HEK293 (cell line): Measurements from ENCODE around the gene EN2.

ENCODE experiments used
- CTCF ChIA-PET: fragments of 350-600 bp; formaldehyde crosslinking; extraction: SDS; loops from one replicate; lab custom pipeline; 2021; ENCODE audit warnings: antibody characterized with exemption; lab: Yijun Ruan, JAX
- POLR2A ChIA-PET: fragments of 300-600 bp; formaldehyde crosslinking; extraction: SDS; loops from one replicate; lab custom pipeline; 2020; ENCODE audit warnings: antibody characterized with exemption, inconsistent platforms; lab: Yijun Ruan, JAX
- H3K27ac ChIP-seq: fragments of 200-500 bp; sonication (Bioruptor generic); 2 replicates; pipeline ENCODE4 v1.5.1; 2014; ENCODE audit warnings: low read depth, low read length, control low read depth, inconsistent platforms; ENCODE audit errors: extremely low read depth
- H3K36me3 ChIP-seq, 2 experiments: fragments of 200-500 bp in 1 of 2; sonication (Bioruptor generic) in 1 of 2; 1 replicate in 1 of 2; 2 replicates in 1 of 2; pipeline ENCODE4 v1.5.1; 2014 to 2017; ENCODE audit warnings: inconsistent platforms in 2 of 2, low read length in 2 of 2; ENCODE audit not compliant: control insufficient read depth in 2 of 2, insufficient read depth in 1 of 2
- H3K4me1 ChIP-seq: fragments of 200-500 bp; sonication (Bioruptor generic); 2 replicates; pipeline ENCODE4 v1.5.1; 2014; ENCODE audit warnings: mild to moderate bottlenecking, low read length, inconsistent platforms; ENCODE audit not compliant: control insufficient read depth, insufficient read depth
- H3K4me3 ChIP-seq: 2 replicates; pipeline ENCODE4 v1.5.1; 2011; ENCODE audit warnings: low read depth, mild to moderate bottlenecking, control low read depth, low read length, moderate library complexity
- H3K9me3 ChIP-seq: fragments of 200-500 bp; sonication (Bioruptor generic); 2 replicates; pipeline ENCODE4 v1.5.1; 2014; ENCODE audit warnings: low read depth, low read length, inconsistent platforms; ENCODE audit not compliant: control insufficient read depth, insufficient read depth
- FEZF1 ChIP-seq: fragments of 450-650 bp; formaldehyde crosslinking; IDR thresholded peaks from 2 replicates; pipeline ENCODE4 v1.5.1; 2016; ENCODE audit warnings: missing biosample characterization, missing genetic modification characterization
- SCRT2 ChIP-seq: fragments of 450-650 bp; formaldehyde crosslinking; IDR thresholded peaks from 2 replicates; pipeline ENCODE4 v1.5.1; 2016; ENCODE audit warnings: missing biosample characterization, missing genetic modification characterization
- YY1 ChIP-seq: fragments of 450-650 bp; formaldehyde crosslinking; IDR thresholded peaks from 2 replicates; pipeline ENCODE4 v1.5.1; 2018; ENCODE audit warnings: missing biosample characterization, missing genetic modification characterization
- ZBTB20 ChIP-seq: fragments of 450-650 bp; formaldehyde crosslinking; IDR thresholded peaks from 2 replicates; pipeline ENCODE4 v1.5.1; 2016; ENCODE audit warnings: missing biosample characterization, missing genetic modification characterization
- ZFHX2 ChIP-seq: fragments of 450-650 bp; formaldehyde crosslinking; conservative IDR thresholded peaks from 2 replicates; pipeline ENCODE4 v1.5.1; 2016; ENCODE audit warnings: missing biosample characterization, missing genetic modification characterization
- ZNF114 ChIP-seq: fragments of 450-650 bp; formaldehyde crosslinking; IDR thresholded peaks from 2 replicates; pipeline ENCODE4 v1.5.0; 2017; ENCODE audit warnings: missing biosample characterization, missing genetic modification characterization
- ZNF121 ChIP-seq: fragments of 450-650 bp; formaldehyde crosslinking; IDR thresholded peaks from 2 replicates; pipeline ENCODE4 v1.5.1; 2016; ENCODE audit warnings: missing biosample characterization, missing genetic modification characterization
- ZNF23 ChIP-seq: fragments of 450-650 bp; formaldehyde crosslinking; IDR thresholded peaks from 2 replicates; pipeline ENCODE4 v1.5.1; 2016; ENCODE audit warnings: missing biosample characterization, missing genetic modification characterization, borderline replicate concordance
- ZNF391 ChIP-seq: fragments of 450-650 bp; formaldehyde crosslinking; IDR thresholded peaks from 2 replicates; pipeline ENCODE4 v1.5.1; 2016; ENCODE audit warnings: low read depth, missing biosample characterization, missing genetic modification characterization, borderline replicate concordance
- ZNF394 ChIP-seq: fragments of 450-650 bp; formaldehyde crosslinking; IDR thresholded peaks from 2 replicates; pipeline ENCODE4 v1.5.1; 2016; ENCODE audit warnings: missing biosample characterization, missing genetic modification characterization, mild to moderate bottlenecking, moderate library complexity, borderline replicate concordance
- ZNF473 ChIP-seq: fragments of 450-650 bp; formaldehyde crosslinking; IDR thresholded peaks from 2 replicates; pipeline ENCODE4 v1.5.1; 2017; ENCODE audit warnings: missing biosample characterization, missing genetic modification characterization
- ZNF521 ChIP-seq: fragments of 450-650 bp; formaldehyde crosslinking; IDR thresholded peaks from 2 replicates; pipeline ENCODE4 v1.5.1; 2017; ENCODE audit warnings: missing biosample characterization, mild to moderate bottlenecking, missing genetic modification characterization
- ZNF544 ChIP-seq: fragments of 450-650 bp; formaldehyde crosslinking; IDR thresholded peaks from 2 replicates; pipeline ENCODE4 v1.5.0; 2017; ENCODE audit warnings: missing biosample characterization, missing genetic modification characterization
- ZNF701 ChIP-seq: fragments of 450-650 bp; formaldehyde crosslinking; IDR thresholded peaks from 2 replicates; pipeline ENCODE4 v1.5.1; 2016; ENCODE audit warnings: missing biosample characterization, missing genetic modification characterization
- ZNF768 ChIP-seq: fragments of 450-650 bp; formaldehyde crosslinking; IDR thresholded peaks from 2 replicates; pipeline ENCODE4 v1.5.1; 2018; ENCODE audit warnings: missing biosample characterization, mild to moderate bottlenecking, missing genetic modification characterization
- ZNF777 ChIP-seq: fragments of 450-650 bp; formaldehyde crosslinking; IDR thresholded peaks from 2 replicates; pipeline ENCODE4 v1.5.1; 2017; ENCODE audit warnings: missing biosample characterization, missing genetic modification characterization, borderline replicate concordance
- ZNF791 ChIP-seq: fragments of 450-650 bp; formaldehyde crosslinking; IDR thresholded peaks from 2 replicates; pipeline ENCODE4 v1.5.1; 2016; ENCODE audit warnings: missing biosample characterization, missing genetic modification characterization
- TF ChIP-seq, protein P1 (sequence below): fragments of 450-650 bp; formaldehyde crosslinking; IDR thresholded peaks from 2 replicates; pipeline ENCODE4 v1.5.1; 2016; ENCODE audit warnings: missing biosample characterization, missing genetic modification characterization
- TF ChIP-seq, protein P2 (sequence below): sonication (generic); formaldehyde crosslinking; IDR thresholded peaks from 2 replicates; pipeline ENCODE4 v1.8.1; 2022; ENCODE audit warnings: mild to moderate bottlenecking, moderate library complexity, missing genetic modification reagents
- TF ChIP-seq, protein P3 (sequence below): fragments of 450-650 bp; IDR thresholded peaks from 2 replicates; pipeline ENCODE4 v1.5.1; 2018; ENCODE audit warnings: missing biosample characterization, mild to moderate bottlenecking, missing genetic modification characterization
- TF ChIP-seq, protein P4 (sequence below): fragments of 450-650 bp; formaldehyde crosslinking; IDR thresholded peaks from 2 replicates; pipeline ENCODE4 v1.5.1; 2016; ENCODE audit warnings: missing biosample characterization, missing genetic modification characterization
- TF ChIP-seq, protein P5 (sequence below): fragments of 450-650 bp; formaldehyde crosslinking; IDR thresholded peaks from 2 replicates; pipeline ENCODE4 v1.5.1; 2017; ENCODE audit warnings: missing biosample characterization, missing genetic modification characterization

The EN2 gene

DNA sequence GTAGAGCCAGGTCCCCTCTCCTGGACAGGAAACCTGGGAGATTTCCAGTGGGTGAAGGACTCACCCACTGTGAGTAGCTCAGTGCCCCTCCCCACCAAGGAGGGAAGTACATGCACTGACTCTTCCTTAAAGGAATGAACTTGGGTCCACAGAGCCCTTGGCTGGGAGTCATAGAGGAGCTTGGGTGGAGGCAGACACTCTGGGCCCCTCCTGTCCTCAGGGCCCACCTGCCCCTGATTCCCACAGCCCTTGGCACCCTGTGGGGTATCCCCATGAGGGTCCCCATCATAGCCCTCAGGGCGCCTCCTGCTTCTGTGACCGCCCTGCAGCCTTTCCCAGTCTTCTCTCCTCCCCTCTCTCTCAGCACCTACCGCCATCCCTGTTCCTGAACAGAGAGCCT, 3.7 kb downstream of the EN2 start:
- TF ChIP-seq, protein P1, sequence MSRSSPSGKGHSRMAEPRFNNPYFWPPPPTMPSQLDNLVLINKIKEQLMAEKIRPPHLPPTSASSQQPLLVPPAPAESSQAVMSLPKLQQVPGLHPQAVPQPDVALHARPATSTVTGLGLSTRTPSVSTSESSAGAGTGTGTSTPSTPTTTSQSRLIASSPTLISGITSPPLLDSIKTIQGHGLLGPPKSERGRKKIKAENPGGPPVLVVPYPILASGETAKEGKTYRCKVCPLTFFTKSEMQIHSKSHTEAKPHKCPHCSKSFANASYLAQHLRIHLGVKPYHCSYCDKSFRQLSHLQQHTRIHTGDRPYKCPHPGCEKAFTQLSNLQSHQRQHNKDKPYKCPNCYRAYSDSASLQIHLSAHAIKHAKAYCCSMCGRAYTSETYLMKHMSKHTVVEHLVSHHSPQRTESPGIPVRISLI (tag by site-specific recombination): no peak
- no peak for TF ChIP-seq ZBTB20
- TF ChIP-seq ZNF114 (tag by site-specific recombination): no peak
- TF ChIP-seq ZNF544 (tag by site-specific recombination): no peak
- no peak for TF ChIP-seq ZNF521
- no peak for TF ChIP-seq ZFHX2 (tag by site-specific recombination)
- no peak for TF ChIP-seq ZNF23 (tag by site-specific recombination)
- TF ChIP-seq, protein P2, sequence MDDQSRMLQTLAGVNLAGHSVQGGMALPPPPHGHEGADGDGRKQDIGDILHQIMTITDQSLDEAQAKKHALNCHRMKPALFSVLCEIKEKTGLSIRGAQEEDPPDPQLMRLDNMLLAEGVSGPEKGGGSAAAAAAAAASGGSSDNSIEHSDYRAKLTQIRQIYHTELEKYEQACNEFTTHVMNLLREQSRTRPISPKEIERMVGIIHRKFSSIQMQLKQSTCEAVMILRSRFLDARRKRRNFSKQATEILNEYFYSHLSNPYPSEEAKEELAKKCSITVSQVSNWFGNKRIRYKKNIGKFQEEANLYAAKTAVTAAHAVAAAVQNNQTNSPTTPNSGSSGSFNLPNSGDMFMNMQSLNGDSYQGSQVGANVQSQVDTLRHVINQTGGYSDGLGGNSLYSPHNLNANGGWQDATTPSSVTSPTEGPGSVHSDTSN (CRISPR knock-in tag): no peak
- TF ChIP-seq, protein P3, sequence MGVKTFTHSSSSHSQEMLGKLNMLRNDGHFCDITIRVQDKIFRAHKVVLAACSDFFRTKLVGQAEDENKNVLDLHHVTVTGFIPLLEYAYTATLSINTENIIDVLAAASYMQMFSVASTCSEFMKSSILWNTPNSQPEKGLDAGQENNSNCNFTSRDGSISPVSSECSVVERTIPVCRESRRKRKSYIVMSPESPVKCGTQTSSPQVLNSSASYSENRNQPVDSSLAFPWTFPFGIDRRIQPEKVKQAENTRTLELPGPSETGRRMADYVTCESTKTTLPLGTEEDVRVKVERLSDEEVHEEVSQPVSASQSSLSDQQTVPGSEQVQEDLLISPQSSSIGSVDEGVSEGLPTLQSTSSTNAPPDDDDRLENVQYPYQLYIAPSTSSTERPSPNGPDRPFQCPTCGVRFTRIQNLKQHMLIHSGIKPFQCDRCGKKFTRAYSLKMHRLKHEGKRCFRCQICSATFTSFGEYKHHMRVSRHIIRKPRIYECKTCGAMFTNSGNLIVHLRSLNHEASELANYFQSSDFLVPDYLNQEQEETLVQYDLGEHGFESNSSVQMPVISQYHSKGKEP: no peak
- TF ChIP-seq, protein P4, sequence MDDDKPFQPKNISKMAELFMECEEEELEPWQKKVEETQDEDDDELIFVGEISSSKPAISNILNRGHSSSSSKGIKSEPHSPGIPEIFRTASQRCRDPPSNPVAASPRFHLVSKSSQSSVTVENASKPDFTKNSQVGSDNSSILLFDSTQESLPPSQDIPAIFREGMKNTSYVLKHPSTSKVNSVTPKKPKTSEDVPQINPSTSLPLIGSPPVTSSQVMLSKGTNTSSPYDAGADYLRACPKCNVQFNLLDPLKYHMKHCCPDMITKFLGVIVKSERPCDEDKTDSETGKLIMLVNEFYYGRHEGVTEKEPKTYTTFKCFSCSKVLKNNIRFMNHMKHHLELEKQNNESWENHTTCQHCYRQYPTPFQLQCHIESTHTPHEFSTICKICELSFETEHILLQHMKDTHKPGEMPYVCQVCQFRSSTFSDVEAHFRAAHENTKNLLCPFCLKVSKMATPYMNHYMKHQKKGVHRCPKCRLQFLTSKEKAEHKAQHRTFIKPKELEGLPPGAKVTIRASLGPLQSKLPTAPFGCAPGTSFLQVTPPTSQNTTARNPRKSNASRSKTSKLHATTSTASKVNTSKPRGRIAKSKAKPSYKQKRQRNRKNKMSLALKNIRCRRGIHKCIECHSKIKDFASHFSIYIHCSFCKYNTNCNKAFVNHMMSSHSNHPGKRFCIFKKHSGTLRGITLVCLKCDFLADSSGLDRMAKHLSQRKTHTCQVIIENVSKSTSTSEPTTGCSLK (tag by site-specific recombination): no peak
- TF ChIP-seq ZNF768 (tag by site-specific recombination): no peak
- TF ChIP-seq ZNF391 (tag by site-specific recombination): no peak
- TF ChIP-seq YY1 (tag by site-specific recombination): no peak
- no peak for TF ChIP-seq ZNF394 (tag by site-specific recombination)

DNA sequence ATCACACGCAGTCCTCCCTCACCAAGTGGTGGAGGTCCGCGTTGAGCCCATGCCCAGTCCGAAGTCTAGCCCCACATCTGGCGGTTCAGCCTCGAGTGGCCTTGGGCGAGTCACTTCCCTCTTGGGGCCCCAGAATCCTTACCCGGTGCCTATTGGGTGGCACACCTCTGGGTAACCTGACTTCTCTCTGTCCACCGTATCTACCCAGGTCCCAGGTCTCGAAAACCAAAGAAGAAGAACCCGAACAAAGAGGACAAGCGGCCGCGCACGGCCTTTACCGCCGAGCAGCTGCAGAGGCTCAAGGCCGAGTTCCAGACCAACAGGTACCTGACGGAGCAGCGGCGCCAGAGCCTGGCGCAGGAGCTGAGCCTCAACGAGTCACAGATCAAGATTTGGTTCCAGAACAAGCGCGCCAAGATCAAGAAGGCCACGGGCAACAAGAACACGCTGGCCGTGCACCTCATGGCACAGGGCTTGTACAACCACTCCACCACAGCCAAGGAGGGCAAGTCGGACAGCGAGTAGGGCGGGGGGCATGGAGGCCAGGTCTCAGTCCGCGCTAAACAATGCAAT, 4.3 kb downstream of the EN2 start:
- no peaks in the 10 kb centered on the region for H3K9me3 ChIP-seq
- CTCF ChIA-PET: interaction anchor here (1.0 to 1.3 kb wide), 3 partner anchors 11 to 69 kb away, joined by 3 to 5 read pairs (median 4); no protein-coding TSS in a partner anchor
- H3K4me3 ChIP-seq: no peak overlapping the region
- peaks cover 5% of the 10 kb centered on the region; the same call in 1 of the 2 replicates for H3K4me1 ChIP-seq
- TF ChIP-seq FEZF1: no peak
- no peak for TF ChIP-seq ZNF121 (tag by site-specific recombination)
- no peak for TF ChIP-seq ZNF791
- no peak for TF ChIP-seq ZNF777 (tag by site-specific recombination)
- TF ChIP-seq, protein P5, sequence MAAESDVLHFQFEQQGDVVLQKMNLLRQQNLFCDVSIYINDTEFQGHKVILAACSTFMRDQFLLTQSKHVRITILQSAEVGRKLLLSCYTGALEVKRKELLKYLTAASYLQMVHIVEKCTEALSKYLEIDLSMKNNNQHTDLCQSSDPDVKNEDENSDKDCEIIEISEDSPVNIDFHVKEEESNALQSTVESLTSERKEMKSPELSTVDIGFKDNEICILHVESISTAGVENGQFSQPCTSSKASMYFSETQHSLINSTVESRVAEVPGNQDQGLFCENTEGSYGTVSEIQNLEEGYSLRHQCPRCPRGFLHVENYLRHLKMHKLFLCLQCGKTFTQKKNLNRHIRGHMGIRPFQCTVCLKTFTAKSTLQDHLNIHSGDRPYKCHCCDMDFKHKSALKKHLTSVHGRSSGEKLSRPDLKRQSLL (tag by site-specific recombination): peak; percentile 84
- TF ChIP-seq ZNF701 (tag by site-specific recombination): no peak
- no peak for TF ChIP-seq ZNF473 (tag by site-specific recombination)
- peak; percentile 87 for TF ChIP-seq SCRT2 (tag by site-specific recombination)
- H3K36me3 ChIP-seq: peaks cover 0 to 49% of the 10 kb centered on the region in 2 experiments; a peak in 1 of 3 replicates
- H3K27ac ChIP-seq: no peak overlapping the region
- POLR2A ChIA-PET: interaction anchor here (0.6 kb wide), 1 partner anchor 31 kb away, joined by 3 read pairs; no protein-coding TSS in a partner anchor

More for the DNA sequence above, 3.7 kb downstream of the EN2 start:
- CTCF ChIA-PET: interaction anchor here (1.2 to 1.3 kb wide), 2 partner anchors 49 to 70 kb away, joined by 4 to 5 read pairs; no protein-coding TSS in a partner anchor
- H3K36me3 ChIP-seq: peaks cover 0 to 49% of the 10 kb centered on the region in 2 experiments; a peak in 1 of 3 replicates
- H3K4me3 ChIP-seq: no peak overlapping the region
- no peaks in the 10 kb centered on the region for H3K9me3 ChIP-seq
- POLR2A ChIA-PET: interaction anchor here (0.6 kb wide), 1 partner anchor 30 kb away, joined by 3 read pairs; no protein-coding TSS in a partner anchor
- H3K27ac ChIP-seq: no peak overlapping the region
- peaks cover 5% of the 10 kb centered on the region; the same call in 1 of the 2 replicates for H3K4me1 ChIP-seq
